HG02943 (cell line): ENCODE results near the gene GPRC5A.

ENCODE experiments used
- ATAC-seq: cut with Tn5 transposase; IDR thresholded peaks from one replicate; pipeline ENCODE4 v1.9.1; 2021; ENCODE audit warnings: mild to moderate bottlenecking, low read depth, moderate library complexity; ENCODE audit not compliant: unreplicated experiment

Gene GPRC5A

GRCh38 chr12:12936983-12937491 is 45.7 kb downstream of the GPRC5A start:
- no peak for ATAC-seq

GRCh38 chr12:12938541-12938940 is 47.2 kb downstream of the GPRC5A start:
- ATAC-seq, result no peak

GRCh38 chr12:12939888-12940287 is 48.5 kb downstream of the GPRC5A start:
- ATAC-seq, result no peak

- ATAC-seq, result no peak
These were observed 50.3 kb downstream of the GPRC5A start for GRCh38 chr12:12941450-12942350.

GRCh38 chr12:12943586-12944260 is 52.4 kb downstream of the GPRC5A start:
- ATAC-seq, result no peak

- no peak for ATAC-seq
These were observed 54.2 kb downstream of the GPRC5A start for GRCh38 chr12:12945591-12945990.

- no peak for ATAC-seq
These were observed 55.5 kb downstream of the GPRC5A start for GRCh38 chr12:12946686-12947355.

GRCh38 chr12:12947902-12948301 is 56.5 kb downstream of the GPRC5A start:
- ATAC-seq, result no peak

GRCh38 chr12:12951504-12951903 is 60.1 kb downstream of the GPRC5A start:
- no peak for ATAC-seq

GRCh38 chr12:12952036-12952435 is 60.7 kb downstream of the GPRC5A start, which contains the start of gene GPRC5D:
TSS of gene GPRC5D (minus strand) at chr12:12952170. CDS start at chr12:12950384, 1,786 bp downstream.
- no peak for ATAC-seq

- ATAC-seq, result no peak
These were observed 63.0 kb downstream of the GPRC5A start for GRCh38 chr12:12954356-12954755.

GRCh38 chr12:12954878-12955625 is 63.7 kb downstream of the GPRC5A start:
- no peak for ATAC-seq

GRCh38 chr12:12958886-12959285 is 67.5 kb downstream of the GPRC5A start:
- ATAC-seq, result no peak

- ATAC-seq, result no peak
These were observed 69.4 kb downstream of the GPRC5A start for GRCh38 chr12:12960639-12961209.

- no peak for ATAC-seq
These were observed 72.9 kb downstream of the GPRC5A start for GRCh38 chr12:12964255-12964654.

- no peak for ATAC-seq
These were observed 74.5 kb downstream of the GPRC5A start for GRCh38 chr12:12965836-12966235.
